Upper lobe of left lung (tissue), 4 donors: ENCODE results near the gene SLC26A9.
"Not testable (repeated sequence)": the region's sequence is repeated elsewhere in the genome, so short reads cannot be mapped to it uniquely, and the experiment has no call there.

Experiments
- CTCF ChIP-seq, 6 experiments: fragments of 450-650 bp in 4 of 6; fragments of 200-600 bp in 2 of 6; sonication (generic) in 2 of 6; IDR thresholded peaks; one replicate each; pipeline ENCODE4 v1.5.1; 2016 to 2019; ENCODE audit warnings: antibody characterized with exemption in 6 of 6
- EP300 ChIP-seq, 4 donors: sonication (generic); formaldehyde crosslinking; IDR thresholded peaks; one replicate each; pipeline ENCODE4 v1.5.1; 2017; ENCODE audit warnings: antibody characterized with exemption in 4 of 4, control low read depth in 2 of 4
- POLR2A ChIP-seq, 4 donors: fragments of 450-650 bp; IDR thresholded peaks; one replicate each; pipeline ENCODE4 v1.5.1; 2016 to 2017; ENCODE audit warnings: antibody characterized with exemption in 4 of 4, mild to moderate bottlenecking in 2 of 4
- POLR2AphosphoS5 ChIP-seq, 2 donors: sonication (generic); formaldehyde crosslinking; IDR thresholded peaks; one replicate each; pipeline ENCODE4 v1.5.1; 2017; ENCODE audit warnings: antibody characterized with exemption in 2 of 2

- not testable (repeated sequence) for TF ChIP-seq CTCF, EP300, POLR2AphosphoS5, POLR2A (IDR thresholded peaks at IDR 0.05)
Observed at GRCh38 chr1:205894119-205894518, 49.1 kb downstream of the SLC26A9 start.
